HepG2 (cell line): ENCODE data around the gene MAP3K14. TPM values are rescaled to one million over a fixed set of nuclear protein-coding genes. Genes with fewer than 3 reads are reported as not detected.

Experiments
- ATAC-seq: fragments of 200-7000 bp; cut with Tn5 transposase; 3 replicates; pipeline ENCODE4 v1.9.1; 2020; ENCODE audit warnings: mild to moderate bottlenecking, moderate library complexity
- BruUV-seq: library from RNA; stranded (reverse); fragments of 400-500 nt; replicated peaks from 2 replicates; lab custom pipeline; 2021; lab: Mats Ljungman, UMichigan
- CTCF ChIA-PET: fragments of 300-600 bp; formaldehyde crosslinking; extraction: SDS; loops from one replicate; lab custom pipeline; 2021; ENCODE audit warnings: low total read pairs, inconsistent platforms, low intra/inter-chr PET ratio; lab: Yijun Ruan, JAX
- POLR2A ChIA-PET: fragments of 350-600 bp; sonication (Branson Sonifier 250); formaldehyde crosslinking; loops from one replicate; lab custom pipeline; 2020; ENCODE audit warnings: antibody characterized with exemption, inconsistent platforms; lab: Yijun Ruan, JAX
- DNase-seq: peaks from one replicate; pipeline ENCODE4 v3.0.0-alpha.2; 2015; ENCODE audit warnings: low spot score
- FAIRE-seq: peaks from 3 replicates; lab custom pipeline; 2011; peaks lifted over from hg19 to GRCh38; lab: Jason Lieb, UNC
- H2AFZ ChIP-seq: one replicate; pipeline ENCODE4 v1.6.1; 2011; ENCODE audit warnings: low read length, inconsistent platforms
- H3K27ac ChIP-seq: fragments of 300-600 bp; 3 replicates; pipeline ENCODE4 v1.8.0; 2011; ENCODE audit warnings: mixed run types, mild to moderate bottlenecking, mixed read lengths, low read length, inconsistent platforms; ENCODE audit not compliant: insufficient read depth; ENCODE audit errors: extremely low read length
- H3K27me3 ChIP-seq, 2 experiments: fragments of 200-600 bp in 1 of 2; 2 replicates in 1 of 2; 3 replicates in 1 of 2; pipeline versions ENCODE4 v1.6.0 to v1.8.0; 2011; ENCODE audit warnings: low read length in 2 of 2, mild to moderate bottlenecking in 2 of 2, moderate library complexity in 2 of 2, inconsistent platforms in 1 of 2; ENCODE audit not compliant: insufficient read depth in 2 of 2, control insufficient read depth in 1 of 2
- H3K36me3 ChIP-seq, 2 experiments: fragments of 200-600 bp in 1 of 2; replicated peaks in 1 of 2; 2 replicates in 1 of 2; 3 replicates in 1 of 2; pipeline versions ENCODE4 v1.5.1 to v1.8.0; 2011; ENCODE audit warnings: low read length in 2 of 2, inconsistent platforms in 1 of 2; ENCODE audit not compliant: insufficient read depth in 2 of 2, control insufficient read depth in 1 of 2
- H3K4me1 ChIP-seq: 2 replicates; pipeline ENCODE4 v1.5.1; 2012; ENCODE audit warnings: low read length, inconsistent platforms; ENCODE audit not compliant: insufficient read depth
- H3K4me2 ChIP-seq: 2 replicates; pipeline ENCODE4 v1.6.0; 2011; ENCODE audit warnings: low read depth, low read length, inconsistent platforms
- H3K4me3 ChIP-seq, 3 experiments: fragments of 200-600 bp in 1 of 3; sonication (generic), shearing (Covaris generic) in 1 of 3; replicated peaks in 1 of 3; 2 replicates each; pipeline ENCODE4 v1.5.1; 2011 to 2016; ENCODE audit warnings: low read length in 3 of 3, inconsistent platforms in 2 of 3, low read depth in 2 of 3, mild to moderate bottlenecking in 2 of 3, control low read depth in 1 of 3, mixed read lengths in 1 of 3; ENCODE audit not compliant: insufficient read depth in 1 of 3
- H3K79me2 ChIP-seq: one replicate; pipeline ENCODE4 v1.6.1; 2011; ENCODE audit warnings: low read length, inconsistent platforms; ENCODE audit not compliant: insufficient read depth
- H3K9ac ChIP-seq: 2 replicates; pipeline ENCODE4 v1.6.0; 2011; ENCODE audit warnings: mild to moderate bottlenecking, low read depth, low read length, inconsistent platforms; ENCODE audit not compliant: insufficient read depth
- H3K9me3 ChIP-seq: 2 replicates; pipeline ENCODE4 v1.5.1; 2012; ENCODE audit warnings: mild to moderate bottlenecking, low read length
- H4K20me1 ChIP-seq: 2 replicates; pipeline ENCODE4 v1.6.0; 2011; ENCODE audit warnings: inconsistent platforms, mild to moderate bottlenecking, low read length, moderate library complexity; ENCODE audit not compliant: insufficient read depth
- GTF3A ChIP-seq: sonication (generic); formaldehyde crosslinking; conservative IDR thresholded peaks from 2 replicates; pipeline ENCODE4 v1.4.0; 2020; ENCODE audit warnings: mild to moderate bottlenecking, missing genetic modification reagents
- SOX6 ChIP-seq, 2 experiments: fragments of 450-650 bp in 1 of 2; sonication (generic) in 1 of 2; formaldehyde crosslinking in 1 of 2; IDR thresholded peaks; 2 replicates each; pipeline versions ENCODE4 v1.4.0 to v1.6.1; 2017 to 2020; ENCODE audit warnings: antibody characterized with exemption in 1 of 2, mild to moderate bottlenecking in 1 of 2, missing genetic modification reagents in 1 of 2
- SRSF9 ChIP-seq: fragments of 200-400 bp; formaldehyde crosslinking; IDR thresholded peaks from 2 replicates; pipeline ENCODE4 v1.6.1; 2018; ENCODE audit warnings: borderline replicate concordance, mild to moderate bottlenecking, low read depth, low read length; ENCODE audit not compliant: insufficient read depth, poor library complexity, severe bottlenecking
- USF2 ChIP-seq, 2 experiments: sonication (generic) in 1 of 2; formaldehyde crosslinking in 1 of 2; IDR thresholded peaks; 2 replicates each; pipeline versions ENCODE4 v1.5.1 to v1.6.1; 2011 to 2020; ENCODE audit warnings: borderline replicate concordance in 1 of 2, low read depth in 1 of 2, low read length in 1 of 2, mild to moderate bottlenecking in 1 of 2, missing genetic modification reagents in 1 of 2, moderate library complexity in 1 of 2
- ZNF121 ChIP-seq: sonication (generic); formaldehyde crosslinking; IDR thresholded peaks from 2 replicates; pipeline ENCODE4 v1.5.0; 2020; ENCODE audit warnings: mild to moderate bottlenecking, missing genetic modification reagents
- ZNF564 ChIP-seq: sonication (generic); formaldehyde crosslinking; IDR thresholded peaks from 2 replicates; pipeline ENCODE4 v1.8.1; 2023; ENCODE audit warnings: mild to moderate bottlenecking, missing genetic modification reagents
- whole genome bisulfite sequencing: methylation state at CpG from one replicate; pipeline ENCODE4 v1.1.6; 2017; ENCODE audit warnings: low lambda C conversion rate; 5-methylcytosine and 5-hydroxymethylcytosine counted together
- in situ Hi-C: cut with HindIII; loops from 2 replicates; pipeline ENCODE4 v1.10.0; 2017; ENCODE audit warnings: low pct_unique_long_range_greater_than_20kb; ENCODE audit not compliant: extremely low pct_ligation_motif_present
- intact Hi-C: fragments of 100-400 bp; cut with micrococcal nuclease; formaldehyde crosslinking; loops from one replicate; pipeline ENCODE4 v1.10.0; 2022; ENCODE audit not compliant: unreplicated experiment
- polyA plus RNA-seq, 8 experiments: library from polyadenylated mRNA; depleted of rRNA in 3 of 8; stranded (reverse) in 7 of 8; unstranded in 1 of 8; fragments of >200 nt; fragmentation: Illumina TruSeq in 4 of 8; extraction: Trizol in 4 of 8; gene quantifications; 2 replicates each; pipeline versions ENCODE4 v1.2.1 to v1.2.3, GENCODE V29; 2011 to 2016; ENCODE audit warnings: low read depth in 4 of 8, missing spikeins in 1 of 8, mixed read lengths in 1 of 8; ENCODE audit not compliant: insufficient read depth in 1 of 8
- total RNA-seq, 5 experiments: library from RNA; depleted of rRNA; stranded (reverse); fragments of >200 nt; fragmentation: Illumina TruSeq; extraction: Trizol; gene quantifications; 2 replicates each; pipeline ENCODE4 v1.2.3, GENCODE V29; 2016; ENCODE audit warnings: low read depth in 1 of 5

Gene MAP3K14
- total and polyA plus RNA-seq, 2 of the 13 experiments (the other 11 are each of a cell fraction or from before 2014, with no cell fraction given) = 2.6 TPM

GRCh38 chr17:45296003-45296832 is 20.6 kb downstream of the MAP3K14 start:
- H3K36me3 ChIP-seq = no peaks in the 10 kb centered on the region
- no peak for FAIRE-seq
- no peak for ATAC-seq
- H3K27ac ChIP-seq = no peak overlapping the region
- H2AFZ ChIP-seq = no peak overlapping the region
- no peak overlapping the region for H3K4me3 ChIP-seq
- CTCF ChIA-PET = no interaction called here
- H3K9me3 ChIP-seq = no peaks in the 10 kb centered on the region
- H3K27me3 ChIP-seq = no peaks in the 10 kb centered on the region
- 94% methylated on average over 7 of the region's 7 CpGs for WGBS
- DNase-seq = no peak
- H3K79me2 ChIP-seq = peaks cover 27% of the 10 kb centered on the region
- POLR2A ChIA-PET = no interaction called here
- TF ChIP-seq ZNF564 (CRISPR knock-in tag) (no peak), ZNF121 (CRISPR knock-in tag) (0 out of 2 replicates have a peak, but pooled peaks have one; percentile 26), GTF3A (0 out of 2 replicates have a peak, but pooled peaks have one; percentile 34), SOX6 (IDR thresholded peaks at IDR 0.05) (no peak), SOX6 (CRISPR knock-in tag; IDR thresholded peaks at IDR 0.05) (no peak)
- H3K4me1 ChIP-seq = peaks cover 27% of the 10 kb centered on the region
- no peaks in the 10 kb centered on the region for H4K20me1 ChIP-seq
- BruUV-seq = no TSS peak
- intact Hi-C loops = no loop called here
- no peak overlapping the region for H3K9ac ChIP-seq
- in situ Hi-C loops = no loop called here
- no peak overlapping the region for H3K4me2 ChIP-seq

- FAIRE-seq = no peak
- H3K27me3 ChIP-seq = no peaks in the 10 kb centered on the region
- ChIA-PET CTCF (no interaction called here), POLR2A (interaction anchor here (2.3 to 4.5 kb wide), 2 partner anchors 17 to 22 kb away, joined by 16 to 28 read pairs; partner anchors contain the start of gene MAP3K14)
- no peaks in the 10 kb centered on the region for H4K20me1 ChIP-seq
- WGBS = 90% methylated on average over 3 of the region's 3 CpGs
- H3K9me3 ChIP-seq = no peaks in the 10 kb centered on the region
- DNase-seq = no peak
- H3K4me1 ChIP-seq = peaks cover 27% of the 10 kb centered on the region
- intact Hi-C loops (no loop called here), in situ Hi-C loops (no loop called here)
- H3K36me3 ChIP-seq = peaks cover 3 to 10% of the 10 kb centered on the region in 2 experiments
- H3K79me2 ChIP-seq = peaks cover 19% of the 10 kb centered on the region
- no peak overlapping the region for H3K27ac ChIP-seq
- H3K9ac ChIP-seq = no peak overlapping the region
- no peak overlapping the region for H2AFZ ChIP-seq
- no peak overlapping the region for H3K4me3 ChIP-seq
- TF ChIP-seq SRSF9 (no peak), USF2 (IDR thresholded peaks at IDR 0.05; ENCODE audit: low read depth, low read length) (no peak), USF2 (CRISPR knock-in tag; IDR thresholded peaks at IDR 0.05; ENCODE audit: borderline replicate concordance) (no peak)
- no peak for ATAC-seq
- H3K4me2 ChIP-seq = no peak overlapping the region
- BruUV-seq = no TSS peak
These were observed 22.3 kb downstream of the MAP3K14 start for GRCh38 chr17:45294506-45294905.
